HepG2 (cell line): Measurements from ENCODE around the gene HSPA1B. TPM values are rescaled to one million over a fixed set of nuclear protein-coding genes. Genes with fewer than 3 reads are reported as not detected.

Experiments used
- CREM ChIP-seq, 2 experiments: sonication (generic) in 1 of 2; formaldehyde crosslinking in 1 of 2; IDR thresholded peaks; 2 replicates each; pipeline versions ENCODE4 v1.4.0 to v1.6.1; 2016 to 2020; ENCODE audit warnings: antibody characterized with exemption in 1 of 2, mild to moderate bottlenecking in 1 of 2, missing genetic modification reagents in 1 of 2
- DR1 ChIP-seq: sonication (generic); formaldehyde crosslinking; IDR thresholded peaks from 2 replicates; pipeline ENCODE4 v1.8.0; 2021; ENCODE audit warnings: mild to moderate bottlenecking, missing genetic modification reagents, inconsistent platforms
- HNRNPH1 ChIP-seq: fragments of 200-400 bp; formaldehyde crosslinking; optimal IDR thresholded peaks from 2 replicates; pipeline ENCODE3; 2017; ENCODE audit warnings: mild to moderate bottlenecking, low read depth, low read length
- KDM6A ChIP-seq: IDR thresholded peaks from 2 replicates; pipeline ENCODE4 v1.6.1; 2016; ENCODE audit warnings: low read depth
- POLR2AphosphoS5 ChIP-seq: IDR thresholded peaks from 2 replicates; pipeline ENCODE4 v1.6.1; 2012; ENCODE audit warnings: low read depth, low read length
- PRDM10 ChIP-seq: sonication (generic); formaldehyde crosslinking; IDR thresholded peaks from 2 replicates; pipeline ENCODE4 v1.4.0; 2020; ENCODE audit warnings: low read depth, missing genetic modification reagents
- RXRB ChIP-seq: IDR thresholded peaks from 2 replicates; pipeline ENCODE4 v1.6.1; 2016; ENCODE audit warnings: borderline replicate concordance, missing genetic modification reagents, missing compliant biosample characterization
- ZFP91 ChIP-seq: sonication (generic); formaldehyde crosslinking; IDR thresholded peaks from 2 replicates; pipeline ENCODE4 v1.9.0; 2022; ENCODE audit warnings: missing genetic modification reagents, mild to moderate bottlenecking, borderline replicate concordance
- ZNF496 ChIP-seq: sonication (generic); formaldehyde crosslinking; IDR thresholded peaks from 2 replicates; pipeline ENCODE4 v1.8.1; 2023; ENCODE audit warnings: mild to moderate bottlenecking, moderate library complexity, missing genetic modification reagents; ENCODE audit not compliant: insufficient replicate concordance
- ZNF570 ChIP-seq: sonication (generic); formaldehyde crosslinking; IDR thresholded peaks from 2 replicates; pipeline ENCODE4 v1.4.0; 2020; ENCODE audit warnings: mild to moderate bottlenecking, missing genetic modification reagents, borderline replicate concordance
- ZNF710 ChIP-seq: sonication (generic); formaldehyde crosslinking; IDR thresholded peaks from 2 replicates; pipeline ENCODE4 v1.5.0; 2020; ENCODE audit warnings: mild to moderate bottlenecking, missing genetic modification reagents, borderline replicate concordance
- ZNF713 ChIP-seq: sonication (generic); formaldehyde crosslinking; IDR thresholded peaks from 2 replicates; pipeline ENCODE4 v1.4.0; 2020; ENCODE audit warnings: mild to moderate bottlenecking, missing genetic modification reagents
- ZNF772 ChIP-seq: sonication (generic); formaldehyde crosslinking; IDR thresholded peaks from 2 replicates; pipeline ENCODE4 v1.5.0; 2020; ENCODE audit warnings: mild to moderate bottlenecking, missing genetic modification reagents
- polyA plus RNA-seq, 8 experiments: library from polyadenylated mRNA; depleted of rRNA in 3 of 8; stranded (reverse) in 7 of 8; unstranded in 1 of 8; fragments of >200 nt; fragmentation: Illumina TruSeq in 4 of 8; extraction: Trizol in 4 of 8; gene quantifications; 2 replicates each; pipeline versions ENCODE4 v1.2.1 to v1.2.3, GENCODE V29; 2011 to 2016; ENCODE audit warnings: low read depth in 4 of 8, missing spikeins in 1 of 8, mixed read lengths in 1 of 8; ENCODE audit not compliant: insufficient read depth in 1 of 8
- total RNA-seq, 5 experiments: library from RNA; depleted of rRNA; stranded (reverse); fragments of >200 nt; fragmentation: Illumina TruSeq; extraction: Trizol; gene quantifications; 2 replicates each; pipeline ENCODE4 v1.2.3, GENCODE V29; 2016; ENCODE audit warnings: low read depth in 1 of 5

The HSPA1B gene
- total and polyA plus RNA-seq, 2 of the 13 experiments (the other 11 are each of a cell fraction or from before 2014, with no cell fraction given) = 26.0 to 186 TPM

- TF ChIP-seq ZNF772 (CRISPR knock-in tag) = peak; percentile 73; the same call in 1 of the 2 replicates
- no peak; the same call in 1 of the 2 replicates for TF ChIP-seq RXRB (CRISPR knock-in tag)
- TF ChIP-seq ZNF710 (CRISPR knock-in tag) = peak; percentile 83; the same call in 1 of the 2 replicates
- peak; percentile 97 for TF ChIP-seq HNRNPH1
- peak; percentile 87 for TF ChIP-seq ZFP91 (CRISPR knock-in tag)
- no peak for TF ChIP-seq KDM6A
- TF ChIP-seq PRDM10 = 0 out of 2 replicates have a peak, but pooled peaks have one; percentile 32
- TF ChIP-seq POLR2AphosphoS5 = peak; percentile 99
- no peak; the same call in 1 of the 2 replicates for TF ChIP-seq ZNF570
- peak; percentile 100 for TF ChIP-seq DR1 (CRISPR knock-in tag)
- peak; percentile 68; the same call in 1 of the 2 replicates for TF ChIP-seq ZNF713
- peak; percentile 57; the same call in 1 of the 2 replicates for TF ChIP-seq CREM (IDR thresholded peaks at IDR 0.05)
- TF ChIP-seq CREM (CRISPR knock-in tag; IDR thresholded peaks at IDR 0.05) = no peak
- TF ChIP-seq ZNF496 (CRISPR knock-in tag) = no peak
These were observed 7.1 kb downstream of the HSPA1B start (continued) for GRCh38 chr6:31834367-31835250.
